Measurements from ENCODE around the gene HKDC1.

DNA sequence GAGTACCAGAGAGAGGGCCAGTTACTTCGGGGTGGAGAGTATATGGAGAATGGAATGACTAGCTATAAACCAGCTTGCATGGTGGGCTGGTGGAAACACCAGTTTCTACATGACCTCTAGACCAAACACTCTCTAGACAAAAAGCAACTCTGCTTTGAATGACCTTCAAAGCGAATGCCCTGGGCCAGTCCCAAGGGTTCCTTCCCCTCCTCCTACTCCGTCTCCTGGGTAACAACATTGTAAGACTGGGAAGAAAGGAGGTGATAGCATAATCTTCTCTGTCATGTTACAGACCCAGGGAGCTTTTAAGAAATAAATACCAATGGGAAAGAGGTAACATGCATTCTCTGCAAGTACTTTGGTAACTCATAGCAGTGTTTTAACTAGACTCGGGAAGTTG lies 65.6 kb downstream of the HKDC1 start:
- TF ChIP-seq, protein P1, sequence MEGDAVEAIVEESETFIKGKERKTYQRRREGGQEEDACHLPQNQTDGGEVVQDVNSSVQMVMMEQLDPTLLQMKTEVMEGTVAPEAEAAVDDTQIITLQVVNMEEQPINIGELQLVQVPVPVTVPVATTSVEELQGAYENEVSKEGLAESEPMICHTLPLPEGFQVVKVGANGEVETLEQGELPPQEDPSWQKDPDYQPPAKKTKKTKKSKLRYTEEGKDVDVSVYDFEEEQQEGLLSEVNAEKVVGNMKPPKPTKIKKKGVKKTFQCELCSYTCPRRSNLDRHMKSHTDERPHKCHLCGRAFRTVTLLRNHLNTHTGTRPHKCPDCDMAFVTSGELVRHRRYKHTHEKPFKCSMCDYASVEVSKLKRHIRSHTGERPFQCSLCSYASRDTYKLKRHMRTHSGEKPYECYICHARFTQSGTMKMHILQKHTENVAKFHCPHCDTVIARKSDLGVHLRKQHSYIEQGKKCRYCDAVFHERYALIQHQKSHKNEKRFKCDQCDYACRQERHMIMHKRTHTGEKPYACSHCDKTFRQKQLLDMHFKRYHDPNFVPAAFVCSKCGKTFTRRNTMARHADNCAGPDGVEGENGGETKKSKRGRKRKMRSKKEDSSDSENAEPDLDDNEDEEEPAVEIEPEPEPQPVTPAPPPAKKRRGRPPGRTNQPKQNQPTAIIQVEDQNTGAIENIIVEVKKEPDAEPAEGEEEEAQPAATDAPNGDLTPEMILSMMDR (IDR thresholded peaks at IDR 0.05 in 8 of 11, conservative IDR thresholded peaks at IDR 0.05 in 3 of 11) = no peak
- no peak for TF ChIP-seq POLR2A (IDR thresholded peaks at IDR 0.05)
- TF ChIP-seq POLR2AphosphoS5 (IDR thresholded peaks at IDR 0.05) = no peak
